OCI-LY3 (cell line): ENCODE measurements around the gene TMEM267.
"Not testable (repeated sequence)": the region's sequence is repeated elsewhere in the genome, so short reads cannot be mapped to it uniquely, and the experiment has no call there.

Experiments used
- H2AFZ ChIP-seq: fragments of 200-600, 300-600 bp; shearing (Covaris generic); 2 replicates; pipeline ENCODE4 v1.6.0; 2014; ENCODE audit warnings: antibody characterized with exemption, low read depth, low read length
- H3K27ac ChIP-seq: fragments of 200-600, 300-600 bp; sonication (generic); 2 replicates; pipeline ENCODE4 v1.5.1; 2014; ENCODE audit warnings: mild to moderate bottlenecking, low read length, moderate library complexity, mixed read lengths
- H3K27me3 ChIP-seq: fragments of 200-600, 300-600 bp; sonication (generic); 2 replicates; pipeline ENCODE4 v1.6.1; 2014; ENCODE audit warnings: low read depth, low read length, mixed read lengths
- H3K36me3 ChIP-seq: fragments of 200-600, 300-600 bp; sonication (generic); replicated peaks from 2 replicates; pipeline ENCODE3; 2014; ENCODE audit warnings: low read depth, low read length, mixed read lengths
- H3K4me1 ChIP-seq: fragments of 300-600, 200-600 bp; sonication (generic); 2 replicates; pipeline ENCODE4 v1.6.1; 2014; ENCODE audit warnings: low read length, mixed read lengths
- H3K4me2 ChIP-seq: fragments of 200-600, 300-600 bp; sonication (generic); 2 replicates; pipeline ENCODE4 v1.6.1; 2014; ENCODE audit warnings: low read length, mixed read lengths
- H3K4me3 ChIP-seq: fragments of 300-600, 200-600 bp; sonication (generic); 2 replicates; pipeline ENCODE4 v1.5.1; 2014; ENCODE audit warnings: antibody characterized with exemption, mild to moderate bottlenecking, low read length, moderate library complexity
- H3K79me2 ChIP-seq: fragments of 300-600, 200-600 bp; shearing (Covaris generic); 2 replicates; pipeline ENCODE4 v1.6.1; 2014; ENCODE audit warnings: mild to moderate bottlenecking, low read length, mixed read lengths
- H3K9ac ChIP-seq: fragments of 300-600, 200-600 bp; shearing (Covaris generic); 2 replicates; pipeline ENCODE4 v1.6.0; 2014; ENCODE audit warnings: mild to moderate bottlenecking, low read length, moderate library complexity
- H3K9me3 ChIP-seq: fragments of 200-600, 300-600 bp; shearing (Covaris generic); 2 replicates; pipeline ENCODE4 v1.6.1; 2014; ENCODE audit warnings: low read length, mixed read lengths; ENCODE audit not compliant: insufficient read depth
- H4K20me1 ChIP-seq: fragments of 200-600, 300-600 bp; sonication (generic); 2 replicates; pipeline ENCODE4 v1.6.1; 2016; ENCODE audit warnings: low read length, mixed read lengths; ENCODE audit not compliant: insufficient read depth
- EZH2phosphoT487 ChIP-seq: fragments of 200-600 bp; shearing (Covaris generic); IDR thresholded peaks from 2 replicates; pipeline ENCODE4 v1.6.1; 2018; ENCODE audit warnings: antibody characterized with exemption, mixed run types, low read depth
- TF ChIP-seq, protein P1 (sequence below): fragments of 200-600, 300-600 bp; sonication (generic); IDR thresholded peaks from 2 replicates; pipeline ENCODE4 v1.5.1; 2014; ENCODE audit warnings: antibody characterized with exemption, low read length, low read depth

TMEM267 gene

DNA sequence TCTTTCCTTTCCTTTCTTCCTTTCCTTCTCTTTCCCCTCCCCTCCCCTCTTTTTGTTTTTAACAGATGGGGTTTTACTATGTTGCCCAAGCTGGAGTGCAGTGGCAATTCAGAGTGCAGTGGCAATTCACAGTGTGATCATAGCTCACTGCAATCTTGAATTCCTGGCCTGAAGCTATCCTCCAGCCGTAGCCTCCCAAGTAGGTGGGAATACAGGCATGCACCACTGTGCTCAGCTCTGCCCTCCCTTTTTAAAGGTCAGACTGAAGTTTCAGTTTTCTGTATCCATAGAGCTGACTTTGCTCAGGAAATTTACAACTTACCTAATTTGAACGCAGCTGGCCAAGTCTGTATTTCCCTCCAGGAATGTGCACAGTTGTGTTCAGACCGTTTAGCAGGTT lies 72.2 kb downstream of the TMEM267 start:
- no peaks in the 10 kb centered on the region for H3K27me3 ChIP-seq
- H3K4me2 ChIP-seq, result no peak overlapping the region
- no peaks in the 10 kb centered on the region for H3K4me1 ChIP-seq
- H3K27ac ChIP-seq, result no peak overlapping the region
- TF ChIP-seq, protein P1, sequence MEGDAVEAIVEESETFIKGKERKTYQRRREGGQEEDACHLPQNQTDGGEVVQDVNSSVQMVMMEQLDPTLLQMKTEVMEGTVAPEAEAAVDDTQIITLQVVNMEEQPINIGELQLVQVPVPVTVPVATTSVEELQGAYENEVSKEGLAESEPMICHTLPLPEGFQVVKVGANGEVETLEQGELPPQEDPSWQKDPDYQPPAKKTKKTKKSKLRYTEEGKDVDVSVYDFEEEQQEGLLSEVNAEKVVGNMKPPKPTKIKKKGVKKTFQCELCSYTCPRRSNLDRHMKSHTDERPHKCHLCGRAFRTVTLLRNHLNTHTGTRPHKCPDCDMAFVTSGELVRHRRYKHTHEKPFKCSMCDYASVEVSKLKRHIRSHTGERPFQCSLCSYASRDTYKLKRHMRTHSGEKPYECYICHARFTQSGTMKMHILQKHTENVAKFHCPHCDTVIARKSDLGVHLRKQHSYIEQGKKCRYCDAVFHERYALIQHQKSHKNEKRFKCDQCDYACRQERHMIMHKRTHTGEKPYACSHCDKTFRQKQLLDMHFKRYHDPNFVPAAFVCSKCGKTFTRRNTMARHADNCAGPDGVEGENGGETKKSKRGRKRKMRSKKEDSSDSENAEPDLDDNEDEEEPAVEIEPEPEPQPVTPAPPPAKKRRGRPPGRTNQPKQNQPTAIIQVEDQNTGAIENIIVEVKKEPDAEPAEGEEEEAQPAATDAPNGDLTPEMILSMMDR, result no peak
- no peak for TF ChIP-seq EZH2phosphoT487
- H2AFZ ChIP-seq, result no peak overlapping the region
- H3K9me3 ChIP-seq, result no peaks in the 10 kb centered on the region
- no peaks in the 10 kb centered on the region for H4K20me1 ChIP-seq
- no peaks in the 10 kb centered on the region for H3K79me2 ChIP-seq
- H3K4me3 ChIP-seq, result no peak overlapping the region
- H3K9ac ChIP-seq, result no peak overlapping the region
- H3K36me3 ChIP-seq, result no peaks in the 10 kb centered on the region

DNA sequence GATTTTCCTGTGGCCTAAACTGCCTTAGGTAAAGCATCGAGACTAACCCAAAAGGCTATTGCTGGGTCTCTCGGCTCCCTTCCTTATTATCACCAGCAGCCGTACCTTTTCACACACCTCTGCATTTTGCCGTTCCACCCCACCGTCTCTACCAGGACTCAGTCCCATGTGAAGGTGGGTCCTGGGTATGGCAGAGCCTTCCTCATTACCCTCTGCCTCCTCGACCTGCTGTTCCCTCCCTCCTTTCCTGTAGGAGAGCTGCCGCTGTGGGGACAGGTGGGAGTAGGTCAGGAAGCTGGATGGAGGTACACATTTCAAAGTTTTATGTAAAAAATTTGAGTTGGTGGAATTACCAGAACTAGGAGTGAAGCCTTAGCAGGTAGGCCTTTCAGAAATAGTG lies 73.3 kb downstream of the TMEM267 start:
- Histone ChIP-seq H4K20me1 (no peaks in the 10 kb centered on the region), H2AFZ (no peak overlapping the region), H3K4me2 (no peak overlapping the region), H3K27ac (no peak overlapping the region), H3K9me3 (no peaks in the 10 kb centered on the region), H3K9ac (no peak overlapping the region), H3K4me1 (no peaks in the 10 kb centered on the region), H3K4me3 (no peak overlapping the region), H3K27me3 (no peaks in the 10 kb centered on the region), H3K36me3 (no peaks in the 10 kb centered on the region), H3K79me2 (no peaks in the 10 kb centered on the region)
- TF ChIP-seq EZH2phosphoT487, result no peak
- TF ChIP-seq, protein P1, result no peak

DNA sequence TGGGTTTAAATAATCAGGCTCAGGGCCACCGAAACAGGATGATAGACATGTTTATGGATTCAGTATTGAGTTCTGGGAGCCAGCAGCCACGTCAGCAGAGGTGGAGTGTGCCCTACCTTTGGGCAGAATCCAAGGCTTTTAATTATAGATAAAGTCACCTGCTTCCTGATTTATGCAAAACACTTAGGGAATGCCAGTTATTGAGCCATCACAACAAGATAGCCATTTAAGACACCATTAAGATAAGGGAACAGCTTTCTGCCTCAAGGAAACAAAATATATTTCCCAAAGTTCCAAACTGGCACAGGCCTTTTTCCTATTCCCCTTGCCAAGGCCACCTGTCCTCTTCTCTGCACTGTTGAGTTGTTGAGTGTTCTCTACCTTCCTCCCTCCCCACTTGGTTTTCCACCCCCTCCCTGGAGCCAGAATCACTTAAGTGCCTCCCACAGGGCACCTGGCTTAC lies 73.8 kb downstream of the TMEM267 start:
- Histone ChIP-seq H2AFZ (no peak overlapping the region), H3K9me3 (no peaks in the 10 kb centered on the region), H3K4me3 (no peak overlapping the region), H3K27me3 (no peaks in the 10 kb centered on the region), H3K4me2 (no peak overlapping the region), H3K27ac (no peak overlapping the region), H3K9ac (no peak overlapping the region), H3K79me2 (no peaks in the 10 kb centered on the region), H3K36me3 (no peaks in the 10 kb centered on the region), H3K4me1 (no peaks in the 10 kb centered on the region), H4K20me1 (no peaks in the 10 kb centered on the region)
- TF ChIP-seq, protein P1, result no peak
- no peak for TF ChIP-seq EZH2phosphoT487

DNA sequence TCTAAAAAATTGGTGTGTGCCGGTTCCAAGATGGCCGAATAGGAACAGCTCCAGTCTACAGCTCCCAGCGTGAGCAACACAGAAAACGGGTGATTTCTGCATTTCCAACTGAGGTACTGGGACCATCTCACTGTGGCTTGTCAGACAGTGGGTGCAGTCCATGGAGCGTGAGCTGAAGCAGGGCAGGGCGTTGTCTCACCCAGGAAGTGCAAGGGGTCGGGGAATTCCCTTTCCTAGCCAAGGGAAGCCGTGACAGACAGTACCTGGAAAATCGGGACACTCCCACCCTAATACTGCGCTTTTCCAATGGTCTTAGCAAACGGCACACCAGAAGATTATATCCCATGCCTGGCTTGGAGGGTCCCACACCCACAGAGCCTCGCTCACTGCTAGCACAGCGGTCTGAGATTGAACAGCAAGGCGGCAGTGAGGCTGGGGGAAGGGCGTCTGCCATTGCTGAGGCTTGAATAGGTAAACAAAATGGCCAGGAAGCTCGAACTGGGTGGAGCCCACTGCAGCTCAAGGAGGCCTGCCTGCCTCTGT lies 81.1 kb downstream of the TMEM267 start:
- not testable (repeated sequence) for H3K4me2 ChIP-seq, H3K27ac ChIP-seq

DNA sequence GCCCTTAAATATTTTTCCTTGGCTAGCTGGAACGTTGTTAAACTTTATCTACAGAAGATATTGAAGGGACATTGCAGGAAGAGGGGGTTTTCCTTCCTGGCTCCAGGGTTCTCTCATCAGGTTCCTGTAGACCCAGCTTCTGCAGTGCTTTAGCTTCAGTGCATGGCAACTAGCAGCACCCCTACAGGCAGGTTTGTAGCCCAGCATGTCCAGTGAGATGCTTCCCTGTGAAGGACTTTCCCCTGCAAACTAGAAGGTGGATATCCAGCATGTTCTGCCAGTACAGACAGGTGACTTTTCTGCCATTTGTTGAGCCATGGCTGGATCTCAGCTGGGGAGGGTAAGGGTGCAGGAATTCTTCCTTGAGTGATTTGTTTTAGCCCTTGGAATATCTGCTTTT lies 81.8 kb downstream of the TMEM267 start:
- Histone ChIP-seq H3K27me3 (no peaks in the 10 kb centered on the region), H3K9me3 (no peaks in the 10 kb centered on the region), H3K79me2 (no peaks in the 10 kb centered on the region), H3K4me3 (no peak overlapping the region), H4K20me1 (no peaks in the 10 kb centered on the region), H3K9ac (no peak overlapping the region), H3K4me1 (no peaks in the 10 kb centered on the region), H3K27ac (no peak overlapping the region), H2AFZ (no peak overlapping the region), H3K36me3 (no peaks in the 10 kb centered on the region), H3K4me2 (no peak overlapping the region)
- TF ChIP-seq, protein P1, result no peak
- no peak for TF ChIP-seq EZH2phosphoT487

More for the DNA sequence above, 81.1 kb downstream of the TMEM267 start:
- H3K9me3 ChIP-seq, H3K27me3 ChIP-seq, H3K79me2 ChIP-seq, H3K4me3 ChIP-seq, H4K20me1 ChIP-seq, H3K9ac ChIP-seq, H2AFZ ChIP-seq, H3K4me1 ChIP-seq, H3K36me3 ChIP-seq: not testable (repeated sequence)
